SK-N-SH (cell line): ENCODE measurements around the gene POLA1. TPM values are rescaled to one million over a fixed set of nuclear protein-coding genes. Genes with fewer than 3 reads are reported as not detected.

Experiments used
- CTCF ChIA-PET: fragments of 300-600, 350-600 bp; formaldehyde crosslinking; extraction: SDS; loops from one replicate; lab custom pipeline; 2021; lab: Yijun Ruan, JAX
- POLR2A ChIA-PET: fragments of 350-600 bp; sonication (Branson Sonifier 250); formaldehyde crosslinking; extraction: SDS; loops from one replicate; lab custom pipeline; 2020; ENCODE audit warnings: antibody characterized with exemption, inconsistent platforms; lab: Yijun Ruan, JAX
- DNase-seq: peaks from one replicate; pipeline ENCODE4 v3.0.0; 2012
- H2AFZ ChIP-seq: fragments of 200-600 bp; sonication (generic); 2 replicates; pipeline ENCODE4 v1.8.1; 2016; ENCODE audit warnings: antibody characterized with exemption, mild to moderate bottlenecking, low read depth
- H3F3A ChIP-seq: fragments of 200-600 bp; sonication (generic); replicated peaks from 2 replicates; pipeline ENCODE3; 2016; ENCODE audit warnings: antibody characterized with exemption, mild to moderate bottlenecking; ENCODE audit not compliant: insufficient read depth
- H3K27ac ChIP-seq, 2 experiments: fragments of 200-500 bp in 1 of 2; fragments of 200-600 bp in 1 of 2; sonication (Bioruptor generic) in 1 of 2; sonication (generic), shearing (Covaris generic) in 1 of 2; 2 replicates each; pipeline versions ENCODE4 v1.5.1 to v1.6.1; 2014 to 2016; ENCODE audit warnings: low read depth in 2 of 2, inconsistent platforms in 1 of 2, low read length in 1 of 2, mild to moderate bottlenecking in 1 of 2, mixed read lengths in 1 of 2
- H3K27me3 ChIP-seq: fragments of 200-600 bp; sonication (generic), shearing (Covaris generic); 2 replicates; pipeline ENCODE4 v1.6.1; 2016; ENCODE audit warnings: mixed run types; ENCODE audit not compliant: insufficient read depth
- H3K36me3 ChIP-seq, 2 experiments: fragments of 200-500 bp in 1 of 2; fragments of 200-600 bp in 1 of 2; sonication (Bioruptor generic) in 1 of 2; sonication (generic) in 1 of 2; replicated peaks in 1 of 2; 2 replicates each; pipeline versions ENCODE3 to v1.5.1; 2014 to 2016; ENCODE audit warnings: low read length in 1 of 2, mild to moderate bottlenecking in 1 of 2; ENCODE audit not compliant: insufficient read depth in 2 of 2, control insufficient read depth in 1 of 2
- H3K4me1 ChIP-seq, 2 experiments: fragments of 200-500 bp in 1 of 2; fragments of 200-600 bp in 1 of 2; sonication (Bioruptor generic) in 1 of 2; sonication (generic), shearing (Covaris generic) in 1 of 2; 2 replicates each; pipeline versions ENCODE4 v1.5.1 to v1.6.1; 2014 to 2016; ENCODE audit warnings: low read depth in 1 of 2, low read length in 1 of 2, mixed run types in 1 of 2; ENCODE audit not compliant: insufficient read depth in 2 of 2, control insufficient read depth in 1 of 2
- H3K4me2 ChIP-seq: fragments of 200-600 bp; sonication (generic), shearing (Covaris generic); 2 replicates; pipeline ENCODE4 v1.6.1; 2017; ENCODE audit warnings: mixed run types
- H3K4me3 ChIP-seq, 2 experiments: fragments of 200-500 bp in 1 of 2; fragments of 200-600 bp in 1 of 2; sonication (Bioruptor generic) in 1 of 2; sonication (generic), shearing (Covaris generic) in 1 of 2; 2 replicates each; pipeline versions ENCODE4 v1.5.1 to v1.8.1; 2014 to 2016; ENCODE audit warnings: low read depth in 2 of 2, inconsistent platforms in 1 of 2, low read length in 1 of 2, mild to moderate bottlenecking in 1 of 2, mixed read lengths in 1 of 2, moderate library complexity in 1 of 2
- H3K79me2 ChIP-seq: fragments of 200-600 bp; sonication (generic); 2 replicates; pipeline ENCODE4 v1.8.1; 2017; ENCODE audit warnings: mild to moderate bottlenecking; ENCODE audit not compliant: insufficient read depth
- H3K9ac ChIP-seq: fragments of 200-600 bp; sonication (generic); 2 replicates; pipeline ENCODE4 v1.6.1; 2017; ENCODE audit warnings: mixed run types
- H3K9me2 ChIP-seq: fragments of 200-600 bp; sonication (generic); 2 replicates; pipeline ENCODE4 v1.6.1; 2017; ENCODE audit warnings: mixed run types
- H3K9me3 ChIP-seq: fragments of 200-600 bp; sonication (generic); 2 replicates; pipeline ENCODE4 v1.6.1; 2017; ENCODE audit warnings: mixed run types, mild to moderate bottlenecking, moderate library complexity
- H4K20me1 ChIP-seq: fragments of 200-600 bp; sonication (generic); 2 replicates; pipeline ENCODE4 v1.6.1; 2017; ENCODE audit warnings: mild to moderate bottlenecking, mixed run types; ENCODE audit not compliant: insufficient read depth
- EZH2phosphoT487 ChIP-seq: fragments of 200-600 bp; sonication (generic); IDR thresholded peaks from 2 replicates; pipeline ENCODE4 v1.6.1; 2017; ENCODE audit warnings: low read depth, mixed run types, mild to moderate bottlenecking, antibody characterized with exemption, moderate library complexity, borderline replicate concordance
- FOXJ3 ChIP-seq: sonication (generic); formaldehyde crosslinking; IDR thresholded peaks from 2 replicates; pipeline ENCODE4 v1.5.1; 2020; ENCODE audit warnings: mild to moderate bottlenecking, missing genetic modification reagents
- MEF2A ChIP-seq: IDR thresholded peaks from 2 replicates; pipeline ENCODE4 v1.4.0; 2012; ENCODE audit warnings: low read depth, borderline replicate concordance
- NRF1 ChIP-seq: IDR thresholded peaks from 2 replicates; pipeline ENCODE4 v1.6.1; 2012; ENCODE audit warnings: low read depth, mild to moderate bottlenecking, low read length
- REST ChIP-seq: IDR thresholded peaks from 2 replicates; pipeline ENCODE4 v1.6.1; 2012; ENCODE audit warnings: mild to moderate bottlenecking, low read depth, low read length, moderate library complexity
- RFX5 ChIP-seq: IDR thresholded peaks from 2 replicates; pipeline ENCODE4 v1.6.1; 2012; ENCODE audit warnings: mild to moderate bottlenecking, improper control_type of control experiment, low read length
- ZBTB33 ChIP-seq: IDR thresholded peaks from 2 replicates; pipeline ENCODE4 v1.4.0; 2012; ENCODE audit warnings: low read depth, borderline replicate concordance
- WGBS: methylation state at CpG from one replicate; pipeline ENCODE4 v1.1.6; 2017; ENCODE audit warnings: low lambda C conversion rate; 5-methylcytosine and 5-hydroxymethylcytosine counted together
- polyA plus RNA-seq, 3 experiments: library from polyadenylated mRNA; depleted of rRNA; stranded (reverse); fragments of >200 nt; gene quantifications; 2 replicates each; pipeline ENCODE4 v1.2.3, GENCODE V29; 2012

POLA1 gene
- polyA plus RNA-seq, 1 of the 3 experiments (the other 2 are of a cell fraction), result 2.8 TPM

- no peaks in the 10 kb centered on the region for H3K9me3 ChIP-seq
- TF ChIP-seq ZBTB33 (no peak), FOXJ3 (CRISPR knock-in tag) (no peak), RFX5 (no peak)
- H4K20me1 ChIP-seq, result no peaks in the 10 kb centered on the region
- no peak overlapping the region for H3K4me3 ChIP-seq
- H3K4me2 ChIP-seq, result no peak overlapping the region
- H3K9me2 ChIP-seq, result no peaks in the 10 kb centered on the region
- 53% methylated on average over 4 of the region's 4 CpGs for WGBS
- H3K27ac ChIP-seq, result no peak overlapping the region
- no peak for DNase-seq
- no peak overlapping the region for H3K9ac ChIP-seq
- H3K27me3 ChIP-seq, result no peaks in the 10 kb centered on the region
- ChIA-PET CTCF (interaction anchor here (1.1 to 2.7 kb wide), 2 partner anchors 13 to 292 kb away, joined by 3 to 19 read pairs; no protein-coding TSS in a partner anchor), POLR2A (no interaction called here)
- no peaks in the 10 kb centered on the region for H3K4me1 ChIP-seq
- H2AFZ ChIP-seq, result no peak overlapping the region
- no peaks in the 10 kb centered on the region for H3K36me3 ChIP-seq
- no peaks in the 10 kb centered on the region for H3F3A ChIP-seq
- no peaks in the 10 kb centered on the region for H3K79me2 ChIP-seq
Observed at GRCh38 chrX:24851780-24852179, 158.1 kb downstream of the POLA1 start.

- no peak overlapping the region for H3K4me2 ChIP-seq
Observed at GRCh38 chrX:24858004-24858746, 164.5 kb downstream of the POLA1 start.

More at GRCh38 chrX:24858004-24858746, 164.5 kb downstream of the POLA1 start:
- H3K4me3 ChIP-seq, result no peak overlapping the region
- no peaks in the 10 kb centered on the region for H3K36me3 ChIP-seq
- TF ChIP-seq NRF1, result no peak
- TF ChIP-seq EZH2phosphoT487, result no peak
- TF ChIP-seq REST, result no peak
- TF ChIP-seq MEF2A, result no peak
- no peak for TF ChIP-seq RFX5
- H3K4me1 ChIP-seq, result no peaks in the 10 kb centered on the region
- no peaks in the 10 kb centered on the region for H3K9me2 ChIP-seq
- no peak overlapping the region for H2AFZ ChIP-seq
- no peaks in the 10 kb centered on the region for H3K27me3 ChIP-seq
- no peaks in the 10 kb centered on the region; the same call in 1 of the 2 replicates for H4K20me1 ChIP-seq
- no peak overlapping the region for H3K9ac ChIP-seq
- H3K27ac ChIP-seq, result no peak overlapping the region
- no peaks in the 10 kb centered on the region for H3K9me3 ChIP-seq
- no peaks in the 10 kb centered on the region for H3K79me2 ChIP-seq
- 43% methylated on average over 4 of the region's 4 CpGs for WGBS
- DNase-seq, result no peak
- POLR2A ChIA-PET, result interaction anchor here (0.6 kb wide), 1 partner anchor 867 kb away, joined by 3 read pairs; no protein-coding TSS in a partner anchor
- CTCF ChIA-PET, result interaction anchor here (1.0 to 2.7 kb wide), 5 partner anchors 11 to 286 kb away, joined by 3 to 17 read pairs (median 4); no protein-coding TSS in a partner anchor
- H3F3A ChIP-seq, result no peaks in the 10 kb centered on the region
